GOT3 (cell line): ENCODE measurements around the gene GOLPH3.

Experiments
- DNase-seq: peaks from one replicate; lab custom pipeline; 2025; ENCODE audit warnings: mixed read lengths; lab: John Stamatoyannopoulos, UW

GOLPH3 gene

GRCh38 chr5:32170303-32171151 lies 3.6 kb downstream of the GOLPH3 start:
- DNase-seq = no peak

- DNase-seq = no peak
Observed at GRCh38 chr5:32168460-32169033, 5.6 kb downstream of the GOLPH3 start.

GRCh38 chr5:32165597-32165996 lies 8.5 kb downstream of the GOLPH3 start:
- no peak for DNase-seq

GRCh38 chr5:32163785-32164184 lies 10.3 kb downstream of the GOLPH3 start:
- DNase-seq = no peak

- no peak for DNase-seq
Observed at GRCh38 chr5:32163053-32163452, 11.1 kb downstream of the GOLPH3 start.

- no peak for DNase-seq
Observed at GRCh38 chr5:32160228-32160627, 13.9 kb downstream of the GOLPH3 start.

- no peak for DNase-seq
Observed at GRCh38 chr5:32159328-32160072, 14.6 kb downstream of the GOLPH3 start.

GRCh38 chr5:32158679-32158975 lies 15.5 kb downstream of the GOLPH3 start:
- no peak for DNase-seq

GRCh38 chr5:32157078-32157477 lies 17.0 kb downstream of the GOLPH3 start:
- no peak for DNase-seq

GRCh38 chr5:32156635-32157034 lies 17.5 kb downstream of the GOLPH3 start:
- DNase-seq = no peak

- no peak for DNase-seq
Observed at GRCh38 chr5:32155211-32155610, 18.9 kb downstream of the GOLPH3 start.

- no peak for DNase-seq
Observed at GRCh38 chr5:32153723-32154122, 20.4 kb downstream of the GOLPH3 start.

- no peak for DNase-seq
Observed at GRCh38 chr5:32151198-32151597, 22.9 kb downstream of the GOLPH3 start.

- no peak for DNase-seq
Observed at GRCh38 chr5:32150366-32150765, 23.8 kb downstream of the GOLPH3 start.

GRCh38 chr5:32147959-32148358 lies 26.2 kb downstream of the GOLPH3 start:
- DNase-seq = no peak

GRCh38 chr5:32147236-32147635 lies 26.9 kb downstream of the GOLPH3 start:
- no peak for DNase-seq

- no peak for DNase-seq
Observed at GRCh38 chr5:32145378-32145777, 28.7 kb downstream of the GOLPH3 start.

GRCh38 chr5:32144378-32145207 lies 29.5 kb downstream of the GOLPH3 start:
- DNase-seq = no peak

GRCh38 chr5:32143617-32144377 lies 30.3 kb downstream of the GOLPH3 start:
- DNase-seq = no peak

GRCh38 chr5:32138839-32139493 lies 35.2 kb downstream of the GOLPH3 start:
- no peak for DNase-seq

- DNase-seq = no peak
Observed at GRCh38 chr5:32136342-32136741, 37.8 kb downstream of the GOLPH3 start.
